D721Med (cell line): ENCODE results near the gene NGLY1.

Source experiments
- DNase-seq: peaks from one replicate; pipeline ENCODE4 v3.0.0; 2011; ENCODE audit warnings: low spot score; ENCODE audit not compliant: insufficient read length
- FAIRE-seq: peaks from 2 replicates; lab custom pipeline; 2011; peaks lifted over from hg19 to GRCh38; lab: Jason Lieb, UNC
- TF ChIP-seq, protein P1 (sequence below): IDR thresholded peaks from 2 replicates; pipeline ENCODE4 v1.5.1; 2012; ENCODE audit warnings: mild to moderate bottlenecking, control low read depth; ENCODE audit not compliant: insufficient read depth; ENCODE audit errors: missing control alignments

The NGLY1 gene

DNA sequence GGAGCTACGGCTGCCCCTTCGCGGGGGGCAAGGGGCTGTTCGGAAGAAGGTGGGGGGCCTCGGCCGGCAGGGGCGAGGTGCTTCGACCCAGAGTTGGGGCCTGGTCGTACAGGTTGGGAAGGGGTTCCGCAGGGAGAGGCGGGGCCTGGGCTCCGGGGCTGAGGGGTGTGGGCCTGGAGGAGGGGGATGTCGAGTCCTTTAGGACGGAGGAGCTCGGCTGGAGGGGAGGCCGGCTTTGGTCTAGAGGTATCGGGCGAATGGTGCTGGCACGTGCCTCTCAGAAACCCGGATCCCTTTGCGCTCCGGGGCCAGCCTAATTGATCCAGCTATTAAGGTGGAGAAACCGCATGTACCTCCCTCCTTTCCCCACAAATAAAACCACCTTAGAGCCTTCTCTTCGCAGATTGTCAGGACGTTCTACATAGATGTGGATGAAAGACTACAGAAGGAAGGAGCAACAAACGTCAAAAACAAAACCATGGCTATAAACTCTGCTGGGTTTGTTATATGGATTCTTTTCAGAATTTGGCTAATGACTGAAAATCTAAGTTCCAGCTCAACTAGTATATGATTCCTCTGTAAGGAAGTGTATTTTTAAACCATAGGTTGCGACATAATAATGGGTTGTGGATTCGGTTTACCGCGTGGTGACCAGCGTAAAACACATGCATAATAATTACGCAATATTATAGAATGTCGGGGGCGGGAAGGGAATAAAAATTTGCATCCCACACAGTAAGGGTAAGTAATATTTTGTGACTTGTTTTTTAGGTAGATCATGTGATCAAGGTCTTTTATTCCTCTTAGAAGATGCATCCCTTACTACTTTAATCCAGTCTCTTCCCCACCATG is 644 bp upstream of the NGLY1 start:
- no peak for FAIRE-seq
- TF ChIP-seq, protein P1, sequence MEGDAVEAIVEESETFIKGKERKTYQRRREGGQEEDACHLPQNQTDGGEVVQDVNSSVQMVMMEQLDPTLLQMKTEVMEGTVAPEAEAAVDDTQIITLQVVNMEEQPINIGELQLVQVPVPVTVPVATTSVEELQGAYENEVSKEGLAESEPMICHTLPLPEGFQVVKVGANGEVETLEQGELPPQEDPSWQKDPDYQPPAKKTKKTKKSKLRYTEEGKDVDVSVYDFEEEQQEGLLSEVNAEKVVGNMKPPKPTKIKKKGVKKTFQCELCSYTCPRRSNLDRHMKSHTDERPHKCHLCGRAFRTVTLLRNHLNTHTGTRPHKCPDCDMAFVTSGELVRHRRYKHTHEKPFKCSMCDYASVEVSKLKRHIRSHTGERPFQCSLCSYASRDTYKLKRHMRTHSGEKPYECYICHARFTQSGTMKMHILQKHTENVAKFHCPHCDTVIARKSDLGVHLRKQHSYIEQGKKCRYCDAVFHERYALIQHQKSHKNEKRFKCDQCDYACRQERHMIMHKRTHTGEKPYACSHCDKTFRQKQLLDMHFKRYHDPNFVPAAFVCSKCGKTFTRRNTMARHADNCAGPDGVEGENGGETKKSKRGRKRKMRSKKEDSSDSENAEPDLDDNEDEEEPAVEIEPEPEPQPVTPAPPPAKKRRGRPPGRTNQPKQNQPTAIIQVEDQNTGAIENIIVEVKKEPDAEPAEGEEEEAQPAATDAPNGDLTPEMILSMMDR: no peak
- peak; percentile 55 for DNase-seq

DNA sequence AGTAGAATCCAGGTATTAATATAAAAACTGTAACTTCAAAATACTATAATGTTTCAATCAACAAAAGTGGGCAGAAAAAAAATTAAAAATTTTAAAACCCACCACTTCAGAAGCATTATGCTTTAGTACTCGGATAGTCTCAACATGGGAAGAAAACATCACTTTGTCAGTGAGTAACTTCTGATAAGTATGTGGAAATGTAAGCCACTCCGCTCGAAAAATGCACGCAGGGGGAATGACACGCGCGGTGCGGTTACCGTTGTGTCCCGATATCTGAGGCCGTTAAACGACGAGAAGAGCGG is 656 bp downstream of the NGLY1 start:
- TF ChIP-seq, protein P1: no peak
- FAIRE-seq (no peak), DNase-seq (no peak)

DNA sequence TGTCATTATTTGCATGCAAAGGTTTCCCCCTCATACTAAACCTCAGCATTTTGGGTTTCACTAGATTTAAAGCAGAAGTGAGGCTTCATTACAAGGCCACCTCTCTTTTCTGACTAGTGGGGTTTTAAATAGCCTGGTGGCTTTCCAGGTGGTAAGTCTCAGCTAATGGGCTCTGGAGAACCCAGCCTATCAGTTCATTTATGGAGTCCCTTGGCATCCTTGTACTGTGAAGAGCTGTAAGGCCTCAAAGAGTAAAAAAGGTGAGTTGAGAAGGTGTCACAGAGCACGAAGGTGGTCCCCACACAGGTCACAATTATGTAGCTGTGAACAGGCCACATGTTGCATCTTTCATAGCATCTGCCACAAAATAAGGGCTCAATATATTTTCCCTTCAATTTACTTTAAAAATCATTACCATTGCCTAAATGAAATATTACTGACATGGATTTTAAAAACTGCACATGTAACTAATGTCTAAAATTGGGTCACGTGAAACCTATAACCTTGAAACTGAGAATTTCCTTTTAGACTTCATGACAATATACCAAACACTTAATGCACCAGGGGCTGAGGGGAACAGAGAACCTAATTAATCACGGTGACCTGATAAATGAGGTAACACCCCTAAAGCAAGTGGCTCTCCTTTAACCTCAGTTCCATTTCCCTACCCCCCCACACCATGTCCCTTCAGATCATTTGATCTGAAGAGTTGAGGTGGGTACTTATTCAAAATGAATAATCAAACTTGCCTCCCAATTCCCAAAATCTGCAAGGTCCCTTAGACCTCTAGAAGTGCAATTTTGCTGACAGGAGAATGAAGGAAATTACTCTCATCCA is 1.3 kb downstream of the NGLY1 start:
- DNase-seq (no peak), FAIRE-seq (no peak)
- TF ChIP-seq, protein P1: no peak

DNA sequence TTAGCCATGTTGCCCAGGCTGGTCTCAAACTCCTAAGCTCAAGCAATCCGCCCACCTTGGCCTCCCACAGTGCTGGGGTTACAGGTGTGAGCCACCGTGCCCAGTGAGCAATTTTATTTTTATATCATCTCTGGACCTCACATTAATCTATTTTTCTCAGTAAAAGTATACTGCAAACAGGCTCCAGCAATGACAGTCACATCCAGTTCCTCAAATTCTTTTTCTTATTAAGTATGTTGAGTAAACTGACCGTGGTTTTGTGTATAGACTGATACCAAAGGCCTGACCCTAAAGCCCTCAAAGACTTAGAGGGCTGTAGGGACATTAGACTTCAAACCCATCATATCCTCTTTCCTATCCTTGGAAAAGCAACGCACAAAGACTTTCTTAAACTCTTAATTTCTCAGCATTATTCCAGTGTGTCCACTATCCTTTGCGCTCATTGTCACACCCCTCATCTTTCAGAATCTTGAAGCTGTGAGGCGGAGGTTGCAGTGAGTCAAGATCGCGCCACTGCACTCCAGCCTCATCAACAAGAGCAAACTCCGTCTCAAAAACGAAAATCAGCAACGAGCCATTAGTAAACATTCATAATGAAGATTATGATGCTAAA is 2.0 kb downstream of the NGLY1 start:
- no peak for FAIRE-seq
- no peak for DNase-seq
- TF ChIP-seq, protein P1: no peak

DNA sequence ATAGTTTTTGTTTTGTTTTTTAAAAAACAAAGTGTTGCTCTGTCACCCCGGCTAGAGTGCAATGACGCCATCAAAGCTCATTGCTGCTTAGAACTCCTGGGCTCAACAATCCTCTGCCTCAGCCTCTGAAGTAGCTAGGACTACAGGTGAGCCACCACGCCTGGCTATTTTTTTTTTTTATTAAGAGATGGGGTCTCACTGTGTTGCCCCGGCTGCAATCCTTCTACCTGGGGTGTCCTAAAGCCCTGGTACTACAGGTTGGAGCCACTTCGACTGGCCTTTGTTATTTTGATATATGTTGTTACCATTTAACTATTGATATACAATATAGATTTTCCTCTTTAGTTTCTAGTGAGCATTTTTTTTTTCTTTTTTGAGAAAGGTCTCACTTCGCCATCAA is 2.6 kb downstream of the NGLY1 start:
- no peak for FAIRE-seq
- TF ChIP-seq, protein P1: no peak
- no peak for DNase-seq

DNA sequence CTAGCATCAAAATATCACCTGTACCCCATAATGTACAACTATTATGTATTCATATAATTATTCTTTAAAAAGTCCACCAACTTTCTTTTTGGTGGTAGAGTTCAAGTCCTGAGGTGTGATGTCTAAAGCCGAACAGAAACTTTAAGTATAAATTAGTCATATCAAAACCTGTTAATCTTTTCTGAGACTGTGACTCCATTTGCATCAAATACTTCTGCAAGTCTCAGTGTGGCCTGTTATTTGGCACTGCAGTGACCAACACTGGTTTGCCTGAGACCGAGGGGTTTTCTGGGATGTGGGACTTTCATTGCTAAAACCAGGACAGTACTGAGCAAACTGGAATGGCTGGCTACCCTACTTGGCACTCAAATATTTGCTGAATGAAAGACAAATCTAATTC is 7.3 kb downstream of the NGLY1 start:
- FAIRE-seq (no peak), DNase-seq (no peak)
- TF ChIP-seq, protein P1: no peak

DNA sequence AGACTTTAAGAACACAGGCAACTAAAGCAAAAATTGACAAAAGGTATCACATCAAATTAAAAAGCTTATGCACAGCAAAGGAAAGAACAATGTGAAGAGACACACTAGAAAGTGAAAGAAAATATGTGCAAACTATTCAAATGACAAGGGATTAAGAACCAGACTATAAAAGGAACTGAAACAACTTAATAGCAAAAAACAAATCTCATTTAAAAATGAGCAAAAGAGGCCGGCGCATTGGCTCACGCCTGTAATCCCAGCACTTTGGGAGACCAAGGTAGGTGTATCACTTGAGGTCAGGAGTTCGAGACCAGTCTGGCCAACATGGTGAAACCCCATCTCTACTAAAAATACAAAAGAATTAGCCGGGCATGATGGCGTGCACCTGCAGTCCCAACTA is 14.4 kb downstream of the NGLY1 start:
- TF ChIP-seq, protein P1: no peak
- no peak for FAIRE-seq
- DNase-seq: no peak
